Stimulated activated CD8-positive, alpha-beta memory T cell treated with anti-CD3 and anti-CD28 coated beads, Interleukin-2, amount 100 ng/mL, for 48 hours (primary cell): ENCODE results near the gene PLEKHH3.
A peak's percentile ranks its signal among the peaks of the same experiment; 100 is the strongest.

Experiments used
- DNase-seq, 2 donors: peaks; one replicate each; pipeline ENCODE4 v3.0.0-alpha.2; 2020; ENCODE audit warnings: low read depth in 2 of 2

PLEKHH3 gene

GRCh38 chr17:42685831-42686230 is 9.0 kb upstream of the PLEKHH3 start:
- no peak for DNase-seq

GRCh38 chr17:42684929-42685556 is 8.2 kb upstream of the PLEKHH3 start:
- no peak for DNase-seq

DNA sequence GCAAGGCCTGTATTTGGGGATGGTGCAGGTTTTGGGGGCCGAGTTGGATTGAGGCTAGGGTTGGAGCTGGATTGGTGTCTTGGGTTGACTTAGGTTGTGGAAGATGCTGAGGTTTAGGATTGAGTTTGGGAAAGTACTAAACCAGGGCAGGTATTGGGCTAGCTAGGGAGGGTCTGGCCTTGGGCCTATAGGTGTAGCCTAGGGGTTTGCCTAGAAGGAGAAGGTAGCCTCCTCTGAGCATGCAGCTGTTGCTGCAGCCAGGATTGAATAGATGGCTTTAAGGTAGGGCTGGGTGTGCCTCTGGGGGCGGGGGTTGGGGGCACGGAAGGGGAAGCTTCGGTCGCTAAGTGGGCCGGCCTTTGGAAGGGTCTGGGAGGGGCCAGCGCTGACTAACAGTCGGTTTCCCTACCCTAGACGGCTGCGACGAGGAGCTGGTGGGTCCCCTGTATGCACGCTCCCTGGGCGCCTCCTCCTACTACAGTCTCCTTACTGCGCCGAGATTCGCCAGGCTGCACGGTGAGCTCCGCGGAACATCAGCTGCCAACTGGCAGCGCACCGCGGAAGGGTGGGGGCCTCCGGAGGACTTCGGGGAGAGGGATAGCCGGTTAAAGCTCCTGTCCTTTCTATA is 6.7 kb upstream of the PLEKHH3 start:
- DNase-seq, result no peak

GRCh38 chr17:42682722-42683403 is 6.1 kb upstream of the PLEKHH3 start:
- DNase-seq, result no peak

DNA sequence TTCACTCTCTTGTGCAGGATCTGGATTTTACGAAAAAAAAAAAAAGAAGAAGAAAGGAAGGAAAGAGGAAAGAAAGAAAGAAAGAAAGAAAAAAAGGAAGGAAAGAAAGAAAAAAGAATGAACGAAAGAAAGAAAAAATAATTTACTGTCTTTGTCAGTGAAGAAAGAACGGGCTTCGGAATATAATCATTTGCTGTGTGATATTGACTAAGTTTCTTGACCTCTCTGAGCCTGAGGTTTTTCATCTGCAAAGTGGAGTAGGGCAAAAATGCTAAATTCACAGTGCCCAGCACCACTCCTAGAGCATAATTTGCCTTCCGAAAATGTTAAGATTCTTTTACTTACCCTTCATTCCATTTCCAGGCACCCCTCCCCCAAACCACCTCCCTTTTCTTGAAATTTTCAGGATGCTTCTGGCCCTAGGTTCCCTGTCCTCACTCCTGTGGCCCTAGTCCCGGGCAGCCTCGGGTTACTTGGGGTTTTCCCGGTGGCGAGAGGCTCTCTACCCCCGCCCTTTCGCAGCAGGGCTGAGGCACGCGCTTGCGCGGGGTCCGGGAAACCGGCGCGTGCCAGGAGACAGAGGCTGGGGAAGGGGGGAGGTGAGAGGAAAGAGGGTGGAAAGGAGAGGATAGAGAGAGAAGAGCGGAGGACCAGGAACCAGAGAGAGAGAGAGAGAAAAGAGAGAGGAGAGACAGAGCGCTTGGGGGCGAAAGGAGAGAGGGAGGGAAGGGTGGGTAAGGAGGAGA is 5.4 kb upstream of the PLEKHH3 start, which contains the start of gene CNTNAP1:
CNTNAP1 (plus strand) TSS at position 556 of the 746 bp plus-strand sequence. CDS start 299 bp downstream, outside the sequence.
- DNase-seq, result no peak

- no peak for DNase-seq
These were observed 3.6 kb upstream of the PLEKHH3 start for GRCh38 chr17:42680331-42680808.

- peak; percentile 55 to 60 for DNase-seq
These were observed 2.9 kb upstream of the PLEKHH3 start for GRCh38 chr17:42679492-42680330.

DNA sequence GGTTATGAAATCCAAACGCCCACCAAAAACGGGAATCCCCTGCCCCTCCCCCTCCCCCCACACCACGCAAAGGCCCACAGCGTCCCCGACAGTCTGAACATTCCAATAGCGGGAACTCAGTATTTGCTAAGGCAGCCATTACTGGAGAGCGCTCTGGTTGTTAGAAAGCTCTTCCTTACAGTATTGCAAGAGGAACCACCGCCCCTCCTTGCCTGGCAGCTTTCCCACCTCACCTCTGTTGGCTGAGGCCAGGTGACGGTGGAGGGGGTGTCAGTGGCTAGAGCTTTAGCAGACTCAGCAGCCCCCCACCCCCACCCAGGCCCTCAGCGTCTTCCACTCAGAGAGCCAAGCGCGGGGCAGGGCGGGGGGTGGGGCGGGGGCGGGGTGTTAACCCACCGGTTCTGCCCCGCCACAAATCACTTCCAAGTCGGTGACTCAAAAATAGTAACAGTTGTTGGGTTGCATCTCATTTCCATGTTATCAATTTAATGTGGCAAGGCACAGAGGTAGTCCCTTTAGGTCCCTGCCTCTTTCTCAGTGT is 2.2 kb upstream of the PLEKHH3 start:
- DNase-seq, result no peak

GRCh38 chr17:42677921-42678781 is 1.4 kb upstream of the PLEKHH3 start:
- peak; percentile 72 to 76 for DNase-seq

DNA sequence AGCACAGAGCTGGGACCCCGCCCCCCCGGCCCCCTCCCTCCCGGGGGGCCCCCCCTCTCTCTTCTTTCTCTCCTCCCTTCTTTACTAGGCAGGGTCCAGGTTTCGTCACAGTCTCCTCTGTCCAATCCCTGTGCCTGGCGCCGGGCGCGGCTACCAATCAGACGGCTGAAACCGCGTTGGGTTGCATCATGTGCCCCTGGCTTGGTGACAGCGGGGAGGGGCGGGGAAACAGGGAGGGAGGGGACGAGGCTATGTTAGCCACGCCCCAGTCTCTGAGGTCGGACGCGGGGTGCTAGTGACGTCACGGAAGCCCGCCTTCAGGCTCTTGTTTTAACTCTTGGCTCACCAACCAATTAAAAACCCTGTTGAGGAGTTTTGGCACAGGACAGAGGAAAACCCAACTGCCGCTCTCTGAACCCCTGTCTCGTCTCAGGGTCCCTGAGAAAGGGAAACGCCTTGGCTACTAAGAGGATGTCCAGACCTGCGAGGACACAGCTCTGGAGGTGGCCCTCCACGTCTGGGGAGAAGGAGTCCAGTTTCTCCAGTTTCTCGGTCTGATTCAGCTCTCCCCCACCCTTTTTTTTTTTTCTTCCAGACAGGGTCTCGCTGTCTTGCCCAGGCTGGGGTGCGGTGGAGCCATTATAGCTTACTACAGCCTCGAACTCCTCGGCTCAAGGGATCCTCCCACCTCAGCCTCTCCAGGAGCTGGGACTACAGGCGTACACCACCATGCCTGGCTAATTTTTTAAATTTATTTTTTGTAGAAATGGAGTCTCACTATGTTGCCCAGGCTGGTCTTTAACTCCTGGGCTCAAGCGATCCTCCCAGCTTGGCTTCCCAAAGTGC is 441 bp upstream of the PLEKHH3 start:
- DNase-seq, result peak; percentile 96 to 99

GRCh38 chr17:42675965-42676423 is 800 bp downstream of the PLEKHH3 start:
- DNase-seq, result no peak

GRCh38 chr17:42675348-42675964 is 1.3 kb downstream of the PLEKHH3 start:
- DNase-seq, result no peak

GRCh38 chr17:42674755-42675347 is 1.9 kb downstream of the PLEKHH3 start:
- no peak for DNase-seq

GRCh38 chr17:42673885-42674754 is 2.7 kb downstream of the PLEKHH3 start:
- no peak for DNase-seq

DNA sequence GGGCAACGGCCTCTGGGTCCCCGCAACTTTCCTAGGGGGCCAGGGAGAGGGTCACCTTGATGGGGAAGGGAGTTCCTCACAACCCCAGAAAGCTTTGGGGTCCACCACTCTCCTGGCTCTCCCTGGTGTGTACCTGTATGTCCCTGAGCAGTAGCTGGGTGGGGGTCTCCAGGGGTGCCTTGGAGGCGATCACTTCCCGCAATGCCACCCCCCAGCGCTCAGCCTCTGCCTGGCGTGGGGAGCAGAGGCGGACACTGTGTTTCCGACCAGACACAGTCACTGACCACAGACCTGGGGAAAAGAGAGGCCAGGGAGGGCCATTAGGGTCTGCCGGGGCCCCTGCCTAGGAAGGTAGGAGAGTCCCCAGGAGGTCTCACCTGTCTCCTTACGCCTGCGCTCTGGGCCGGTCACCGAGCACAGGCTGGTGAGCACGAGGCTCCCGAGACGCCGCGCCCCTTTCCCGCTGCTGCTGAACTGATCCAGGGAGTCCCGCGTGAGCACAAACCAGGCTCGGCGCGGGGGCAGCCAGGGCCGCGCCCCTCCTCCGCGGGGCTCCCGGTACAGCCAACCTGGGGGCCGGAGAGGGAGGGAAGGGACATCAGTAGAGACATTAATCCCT is 3.4 kb downstream of the PLEKHH3 start:
- no peak for DNase-seq

DNA sequence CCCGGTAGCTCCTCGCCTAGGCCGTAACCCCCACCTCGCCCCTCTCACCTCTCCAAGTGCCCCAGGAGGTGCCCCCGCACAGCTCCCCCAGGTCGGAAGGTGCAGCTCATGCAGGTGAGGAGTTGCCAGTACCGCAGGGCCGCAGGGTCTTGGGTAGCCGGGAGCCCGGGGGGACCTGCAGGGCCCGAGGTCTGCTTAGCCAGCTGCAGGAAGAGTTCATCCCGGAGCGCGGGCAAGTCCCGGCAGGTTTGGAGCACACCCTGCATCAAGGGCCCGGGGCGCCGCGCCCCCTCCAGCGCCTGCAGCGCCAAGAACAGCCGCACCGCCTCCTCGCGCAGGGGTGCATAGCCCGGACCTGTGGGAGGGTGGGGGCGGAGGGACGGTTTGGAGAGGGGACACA is 4.8 kb downstream of the PLEKHH3 start:
- DNase-seq, result no peak
